GM23338 (cell line): Measurements from ENCODE around the gene COBL.

Experiments used
- CTCF ChIP-seq, 2 experiments: fragments of 200-600 bp in 1 of 2; sonication (generic) in 1 of 2; conservative IDR thresholded peaks; 2 replicates each; pipeline versions ENCODE4 v1.5.1 to v1.6.1; 2016 to 2017; ENCODE audit warnings: antibody characterized with exemption in 2 of 2, low read depth in 2 of 2, mild to moderate bottlenecking in 2 of 2, moderate library complexity in 1 of 2
- EZH2 ChIP-seq: fragments of 200-600 bp; sonication (generic); IDR thresholded peaks from one replicate; pipeline ENCODE4 v1.8.0; 2017; ENCODE audit warnings: antibody characterized with exemption, mild to moderate bottlenecking, low read depth; ENCODE audit not compliant: unreplicated experiment
- POLR2AphosphoS5 ChIP-seq: IDR thresholded peaks from 2 replicates; pipeline ENCODE4 v1.6.1; 2016; ENCODE audit warnings: antibody characterized with exemption, low read depth
- REST ChIP-seq: IDR thresholded peaks from one replicate; pipeline ENCODE4 v1.6.1; 2018; ENCODE audit warnings: antibody characterized with exemption; ENCODE audit not compliant: unreplicated experiment

GRCh38 chr7:51113962-51114361 is 202.6 kb downstream of the COBL start:
- TF ChIP-seq CTCF (conservative IDR thresholded peaks at IDR 0.05; ENCODE audit: low read depth in 2 of 2) (no peak), POLR2AphosphoS5 (no peak), EZH2 (no peak), REST (no peak)
